ENCODE measurements around the gene GID8.

Gene GID8

GRCh38 chr20:62979876-62980373 lies 42.0 kb downstream of the GID8 start:
- no peak for DNase-seq (ENCODE audit: extremely low spot score)
- TF ChIP-seq CTCF (IDR thresholded peaks at IDR 0.05; ENCODE audit: control extremely low read depth, extremely low read depth, low read depth, missing control alignments): no peak
- ChIA-PET POLR2A (no interaction called here), CTCF (interaction anchor here (1.0 to 4.4 kb wide), 10 partner anchors 8 to 103 kb away, joined by 3 to 18 read pairs (median 6); partner anchors contain the start of gene SLC17A9)

- ChIA-PET CTCF (interaction anchor here (1.0 to 4.4 kb wide), 7 partner anchors 8 to 102 kb away, joined by 3 to 18 read pairs (median 9); partner anchors contain the start of gene SLC17A9), POLR2A (no interaction called here)
- no peak for TF ChIP-seq CTCF (IDR thresholded peaks at IDR 0.05; ENCODE audit: control extremely low read depth, extremely low read depth, low read depth, missing control alignments)
- DNase-seq (ENCODE audit: extremely low spot score): no peak
These were observed 42.5 kb downstream of the GID8 start for GRCh38 chr20:62980380-62980960.

GRCh38 chr20:62980970-62981369 lies 43.0 kb downstream of the GID8 start:
- ChIA-PET CTCF (interaction anchor here (1.0 to 1.9 kb wide), 3 partner anchors 9 to 101 kb away, joined by 3 to 10 read pairs (median 4); no protein-coding TSS in a partner anchor), POLR2A (no interaction called here)
- no peak for TF ChIP-seq CTCF (IDR thresholded peaks at IDR 0.05; ENCODE audit: control extremely low read depth, extremely low read depth, low read depth, missing control alignments)
- no peak for DNase-seq (ENCODE audit: extremely low spot score)

GRCh38 chr20:62982124-62983075 lies 44.5 kb downstream of the GID8 start:
- ChIA-PET CTCF (interaction anchor here (0.7 to 1.1 kb wide), 2 partner anchors 10 to 241 kb away, joined by 3 read pairs; no protein-coding TSS in a partner anchor), POLR2A (no interaction called here)
- DNase-seq (ENCODE audit: extremely low spot score): no peak
- TF ChIP-seq CTCF (IDR thresholded peaks at IDR 0.05; ENCODE audit: control extremely low read depth, extremely low read depth, low read depth, missing control alignments): no peak

- CTCF ChIA-PET: no interaction called here
- DNase-seq (ENCODE audit: extremely low spot score): no peak
- POLR2A ChIA-PET: no interaction called here
- no peak for TF ChIP-seq CTCF (IDR thresholded peaks at IDR 0.05; ENCODE audit: control extremely low read depth, extremely low read depth, low read depth, missing control alignments)
These were observed 45.3 kb downstream of the GID8 start for GRCh38 chr20:62983210-62983609.

GRCh38 chr20:62984666-62985443 lies 46.9 kb downstream of the GID8 start:
- no peak for DNase-seq (ENCODE audit: extremely low spot score)
- TF ChIP-seq CTCF (IDR thresholded peaks at IDR 0.05; ENCODE audit: control extremely low read depth, extremely low read depth, low read depth, missing control alignments): no peak
- POLR2A ChIA-PET: no interaction called here
- CTCF ChIA-PET: interaction anchor here (0.8 to 1.3 kb wide), 2 partner anchors 24 to 162 kb away, joined by 3 to 9 read pairs; no protein-coding TSS in a partner anchor

Measured in GM10248 (cell line).